ENCODE results near the gene GMPS. TPM values are rescaled to one million over a fixed set of nuclear protein-coding genes. Genes with fewer than 3 reads are reported as not detected.

GMPS gene
- total RNA-seq, 1 experiment from 2014 or later: 43.3 TPM

GRCh38 chr3:155956508-155957411, 86.3 kb downstream of the GMPS start:
- Histone ChIP-seq H3K9ac (ENCODE audit: low read length) (no peak overlapping the region), H3K79me2 (ENCODE audit: low read length) (no peaks in the 10 kb centered on the region), H3K27me3 (ENCODE audit: low read length) (no peaks in the 10 kb centered on the region), H3K27ac (ENCODE audit: low read length) (no peak overlapping the region), H3K4me2 (ENCODE audit: low read length) (no peak overlapping the region), H3K9me2 (replicated peaks; ENCODE audit: low read length) (no peaks in the 10 kb centered on the region), H3K4me3 (ENCODE audit: low read length) (no peak overlapping the region), H4K20me1 (ENCODE audit: low read length) (no peaks in the 10 kb centered on the region), H2AFZ (ENCODE audit: low read length) (no peak overlapping the region), H3K4me1 (ENCODE audit: insufficient read depth, low read length) (no peaks in the 10 kb centered on the region), H3K36me3 (ENCODE audit: low read depth, low read length) (no peaks in the 10 kb centered on the region), H3F3A (ENCODE audit: low read length, unreplicated experiment) (no peaks in the 10 kb centered on the region), H3K9me3 (ENCODE audit: low read length) (0 out of 2 replicates have a peak, but pooled peaks cover 5% of the 10 kb centered on the region)
- TF ChIP-seq EZH2phosphoT487 (IDR thresholded peaks at IDR 0.05; ENCODE audit: borderline replicate concordance, low read length) (no peak), CTCF (conservative IDR thresholded peaks at IDR 0.05; ENCODE audit: low read depth, low read length) (no peak), EZH2 (IDR thresholded peaks at IDR 0.05; ENCODE audit: low read length, unreplicated experiment) (no peak)
- intact Hi-C loops (cut with micrococcal nuclease): no loop called here
- CTCF ChIA-PET: no interaction called here
- POLR2A ChIA-PET (ENCODE audit: unreplicated experiment): no interaction called here
- DNase-seq: no peak
- no peak for ATAC-seq
- BruUV-seq (replicated peaks): no TSS peak

- H3F3A ChIP-seq (ENCODE audit: low read length, unreplicated experiment): no peaks in the 10 kb centered on the region
- ChIA-PET CTCF (no interaction called here), POLR2A (ENCODE audit: unreplicated experiment) (no interaction called here)
- no peaks in the 10 kb centered on the region for H3K4me1 ChIP-seq (ENCODE audit: insufficient read depth, low read length)
- H3K36me3 ChIP-seq (ENCODE audit: low read depth, low read length): no peaks in the 10 kb centered on the region
- H2AFZ ChIP-seq (ENCODE audit: low read length): no peak overlapping the region
- TF ChIP-seq CTCF (conservative IDR thresholded peaks at IDR 0.05; ENCODE audit: low read depth, low read length) (no peak; the same call in 1 of the 2 replicates), EZH2 (IDR thresholded peaks at IDR 0.05; ENCODE audit: low read length, unreplicated experiment) (no peak), EZH2phosphoT487 (IDR thresholded peaks at IDR 0.05; ENCODE audit: borderline replicate concordance, low read length) (no peak)
- H3K4me3 ChIP-seq (ENCODE audit: low read length): no peak overlapping the region
- no TSS peak for BruUV-seq (replicated peaks)
- 0 out of 2 replicates have a peak, but pooled peaks cover 5% of the 10 kb centered on the region for H3K9me3 ChIP-seq (ENCODE audit: low read length)
- H3K9me2 ChIP-seq (replicated peaks; ENCODE audit: low read length): no peaks in the 10 kb centered on the region
- H3K79me2 ChIP-seq (ENCODE audit: low read length): no peaks in the 10 kb centered on the region
- ATAC-seq (no peak), DNase-seq (no peak)
- no peak overlapping the region for H3K9ac ChIP-seq (ENCODE audit: low read length)
- no peaks in the 10 kb centered on the region for H4K20me1 ChIP-seq (ENCODE audit: low read length)
- H3K27ac ChIP-seq (ENCODE audit: low read length): no peak overlapping the region
- intact Hi-C loops (cut with micrococcal nuclease): no loop called here
- no peak overlapping the region for H3K4me2 ChIP-seq (ENCODE audit: low read length)
- no peaks in the 10 kb centered on the region for H3K27me3 ChIP-seq (ENCODE audit: low read length)
These were observed 87.0 kb downstream of the GMPS start for GRCh38 chr3:155957412-155957880.

- Histone ChIP-seq H3F3A (ENCODE audit: low read length, unreplicated experiment) (no peaks in the 10 kb centered on the region), H3K4me2 (ENCODE audit: low read length) (no peak overlapping the region), H3K27me3 (ENCODE audit: low read length) (no peaks in the 10 kb centered on the region), H4K20me1 (ENCODE audit: low read length) (no peaks in the 10 kb centered on the region), H3K9me3 (ENCODE audit: low read length) (no peaks in the 10 kb centered on the region), H3K27ac (ENCODE audit: low read length) (no peak overlapping the region), H3K4me1 (ENCODE audit: insufficient read depth, low read length) (no peaks in the 10 kb centered on the region), H3K4me3 (ENCODE audit: low read length) (no peak overlapping the region), H3K9ac (ENCODE audit: low read length) (no peak overlapping the region), H2AFZ (ENCODE audit: low read length) (no peak overlapping the region), H3K36me3 (ENCODE audit: low read depth, low read length) (no peaks in the 10 kb centered on the region), H3K79me2 (ENCODE audit: low read length) (no peaks in the 10 kb centered on the region), H3K9me2 (replicated peaks; ENCODE audit: low read length) (no peaks in the 10 kb centered on the region)
- no TSS peak for BruUV-seq (replicated peaks)
- POLR2A ChIA-PET (ENCODE audit: unreplicated experiment): no interaction called here
- CTCF ChIA-PET: no interaction called here
- TF ChIP-seq EZH2phosphoT487 (IDR thresholded peaks at IDR 0.05; ENCODE audit: borderline replicate concordance, low read length): no peak
- no peak for TF ChIP-seq EZH2 (IDR thresholded peaks at IDR 0.05; ENCODE audit: low read length, unreplicated experiment)
- no peak for TF ChIP-seq CTCF (conservative IDR thresholded peaks at IDR 0.05; ENCODE audit: low read depth, low read length)
- intact Hi-C loops (cut with micrococcal nuclease): no loop called here
- no peak for ATAC-seq
- DNase-seq: no peak
These were observed 88.2 kb downstream of the GMPS start for GRCh38 chr3:155958676-155959075.

Measured in PC-3 (cell line).